LNCAP (cell line): ENCODE data around the gene IRF7.

Experiments used
- CTCF ChIP-seq: fragments of 450-650 bp; IDR thresholded peaks from 2 replicates; pipeline ENCODE4 v1.5.1; 2017; ENCODE audit warnings: mild to moderate bottlenecking

IRF7 gene

GRCh38 chr11:611001-611996 lies 4.5 kb downstream of the IRF7 start:
- no peak for TF ChIP-seq CTCF

- TF ChIP-seq CTCF: no peak
Observed at GRCh38 chr11:610146-610801, 5.5 kb downstream of the IRF7 start.

- no peak for TF ChIP-seq CTCF
Observed at GRCh38 chr11:609341-609811, 6.4 kb downstream of the IRF7 start.

- TF ChIP-seq CTCF: no peak
Observed at GRCh38 chr11:608791-609251, 6.9 kb downstream of the IRF7 start.

- no peak for TF ChIP-seq CTCF
Observed at GRCh38 chr11:607971-608659, 7.6 kb downstream of the IRF7 start.

- TF ChIP-seq CTCF: no peak
Observed at GRCh38 chr11:607020-607780, 8.6 kb downstream of the IRF7 start.

- no peak for TF ChIP-seq CTCF
Observed at GRCh38 chr11:606245-606644, 9.5 kb downstream of the IRF7 start.
